GM19438 (cell line): ENCODE measurements around the gene PIK3R6.
"Not testable (repeated sequence)": the region's sequence is repeated elsewhere in the genome, so short reads cannot be mapped to it uniquely, and the experiment has no call there.

Experiments
- ATAC-seq: cut with Tn5 transposase; IDR thresholded peaks from one replicate; pipeline ENCODE4 v1.9.1; 2021; ENCODE audit warnings: low read depth; ENCODE audit not compliant: unreplicated experiment

Gene PIK3R6

GRCh38 chr17:8856869-8857575, 10.5 kb downstream of the PIK3R6 start:
- no peak for ATAC-seq

GRCh38 chr17:8856205-8856603, 11.3 kb downstream of the PIK3R6 start:
- not testable (repeated sequence) for ATAC-seq

- ATAC-seq = no peak
These were observed 11.8 kb downstream of the PIK3R6 start for GRCh38 chr17:8855477-8856204.

- ATAC-seq = no peak
These were observed 15.9 kb downstream of the PIK3R6 start for GRCh38 chr17:8851600-8851999.

GRCh38 chr17:8849311-8850041, 18.0 kb downstream of the PIK3R6 start:
- ATAC-seq = no peak

- ATAC-seq = no peak
These were observed 19.6 kb downstream of the PIK3R6 start for GRCh38 chr17:8847891-8848290.

GRCh38 chr17:8846768-8847211, 20.7 kb downstream of the PIK3R6 start:
- ATAC-seq = no peak

GRCh38 chr17:8844229-8845218, 22.9 kb downstream of the PIK3R6 start:
- no peak for ATAC-seq

- ATAC-seq = no peak
These were observed 24.1 kb downstream of the PIK3R6 start for GRCh38 chr17:8843344-8843743.

- ATAC-seq = no peak
These were observed 25.6 kb downstream of the PIK3R6 start for GRCh38 chr17:8841844-8842243.

- no peak for ATAC-seq
These were observed 28.0 kb downstream of the PIK3R6 start for GRCh38 chr17:8839410-8839935.

GRCh38 chr17:8838551-8839095, 28.9 kb downstream of the PIK3R6 start:
- no peak for ATAC-seq

GRCh38 chr17:8837563-8838075, 29.9 kb downstream of the PIK3R6 start:
- no peak for ATAC-seq

- ATAC-seq = no peak
These were observed 30.5 kb downstream of the PIK3R6 start for GRCh38 chr17:8836821-8837562.

GRCh38 chr17:8835631-8836364, 31.7 kb downstream of the PIK3R6 start:
- no peak for ATAC-seq

- ATAC-seq = no peak
These were observed 32.4 kb downstream of the PIK3R6 start for GRCh38 chr17:8835106-8835505.

GRCh38 chr17:8832711-8833352, 34.6 kb downstream of the PIK3R6 start:
- ATAC-seq = no peak
